A549 (cell line): Measurements from ENCODE around the gene MGAT3. TPM values are rescaled to one million over a fixed set of nuclear protein-coding genes. Genes with fewer than 3 reads are reported as not detected.

Experiments used
- ATAC-seq, 2 experiments: fragments of 200-7000 bp in 1 of 2; fragments of >200 bp in 1 of 2; cut with Nextera tagmentation in 1 of 2; cut with Tn5 transposase in 1 of 2; 3 replicates each; pipeline versions ENCODE4 v1.8.0 to v1.9.1; 2018 to 2020; ENCODE audit warnings: mild to moderate bottlenecking in 1 of 2, moderate library complexity in 1 of 2
- CTCF ChIA-PET: fragments of 300-600 bp; sonication (Branson Sonifier 250); formaldehyde crosslinking; extraction: SDS; loops from one replicate; lab custom pipeline; 2021; ENCODE audit warnings: antibody characterized with exemption, inconsistent platforms; lab: Yijun Ruan, JAX
- POLR2A ChIA-PET: fragments of 350-600 bp; formaldehyde crosslinking; extraction: SDS; loops from one replicate; lab custom pipeline; 2021; ENCODE audit warnings: antibody characterized with exemption, inconsistent platforms; lab: Yijun Ruan, JAX
- DNase-seq, 2 experiments: peaks; one replicate each; pipeline versions ENCODE4 v3.0.0 to v3.0.0-alpha.2; 2011 to 2016; ENCODE audit warnings: low read depth in 1 of 2, low spot score in 1 of 2
- FAIRE-seq: peaks from 2 replicates; lab custom pipeline; 2011; peaks lifted over from hg19 to GRCh38; lab: Jason Lieb, UNC
- H3K27ac ChIP-seq, 2 experiments: fragments of >200 bp; sonication (Bioruptor Twin); formaldehyde crosslinking; 3 replicates each; pipeline ENCODE4 v1.5.1; 2016 to 2017
- H3K4me1 ChIP-seq: fragments of >200 bp; sonication (Bioruptor Twin); formaldehyde crosslinking; 3 replicates; pipeline ENCODE4 v1.6.1; 2016
- H3K4me2 ChIP-seq: fragments of >200 bp; sonication (Bioruptor Twin); formaldehyde crosslinking; 3 replicates; pipeline ENCODE4 v1.6.1; 2016
- H3K4me3 ChIP-seq: fragments of >200 bp; sonication (Bioruptor Twin); formaldehyde crosslinking; 3 replicates; pipeline ENCODE4 v1.5.1; 2016
- H3K9me3 ChIP-seq: fragments of >200 bp; sonication (Bioruptor Twin); formaldehyde crosslinking; 3 replicates; pipeline ENCODE4 v1.6.1; 2016
- BHLHE40 ChIP-seq: IDR thresholded peaks from 2 replicates; pipeline ENCODE4 v1.6.1; 2012; ENCODE audit warnings: low read depth, low read length, inconsistent platforms
- CBX8 ChIP-seq: fragments of 200-600 bp; sonication (generic); IDR thresholded peaks from 2 replicates; pipeline ENCODE4 v1.6.1; 2016
- CEBPB ChIP-seq, 2 experiments: fragments of >200 bp in 1 of 2; sonication (Bioruptor Twin) in 1 of 2; formaldehyde crosslinking in 1 of 2; IDR thresholded peaks; 2 replicates each; pipeline ENCODE4 v1.6.1; 2012 to 2016
- CHD2 ChIP-seq: fragments of 150-350 bp; IDR thresholded peaks from 2 replicates; pipeline ENCODE4 v1.6.1; 2014; ENCODE audit warnings: low read length; ENCODE audit not compliant: partially characterized antibody
- EHF ChIP-seq: fragments of 250-450 bp; sonication (Bioruptor Pico); IDR thresholded peaks from 2 replicates; pipeline ENCODE4 v1.5.0; 2020; ENCODE audit warnings: mild to moderate bottlenecking
- ELK1 ChIP-seq: fragments of 150-350 bp; IDR thresholded peaks from 2 replicates; pipeline ENCODE4 v1.6.1; 2014; ENCODE audit warnings: low read depth, mild to moderate bottlenecking, low read length
- EP300 ChIP-seq, 2 experiments: fragments of >200 bp; sonication (Bioruptor Twin); formaldehyde crosslinking; IDR thresholded peaks; 2 replicates in 1 of 2; 3 replicates in 1 of 2; pipeline ENCODE4 v1.6.1; 2016 to 2017
- ESRRA ChIP-seq: fragments of 150-350 bp; IDR thresholded peaks from 2 replicates; pipeline ENCODE4 v1.6.1; 2014; ENCODE audit warnings: mild to moderate bottlenecking, low read length, borderline replicate concordance
- HDAC2 ChIP-seq: fragments of 200-600 bp; sonication (generic); IDR thresholded peaks from 2 replicates; pipeline ENCODE4 v1.6.1; 2016
- HMGXB4 ChIP-seq: fragments of 250-450 bp; sonication (Bioruptor Pico); IDR thresholded peaks from 2 replicates; pipeline ENCODE4 v1.5.0; 2021; ENCODE audit warnings: mild to moderate bottlenecking, moderate library complexity, borderline replicate concordance
- HOXA7 ChIP-seq: fragments of 250-450 bp; sonication (Bioruptor Pico); IDR thresholded peaks from 2 replicates; pipeline ENCODE4 v1.5.0; 2020; ENCODE audit warnings: mild to moderate bottlenecking, moderate library complexity
- HOXB5 ChIP-seq: fragments of 250-450 bp; sonication (Bioruptor Pico); IDR thresholded peaks from 2 replicates; pipeline ENCODE4 v1.5.0; 2020; ENCODE audit warnings: mild to moderate bottlenecking, moderate library complexity
- JUN ChIP-seq, 2 experiments: fragments of >200 bp; sonication (Bioruptor Twin); formaldehyde crosslinking; IDR thresholded peaks; 2 replicates in 1 of 2; 3 replicates in 1 of 2; pipeline ENCODE4 v1.6.1; 2016 to 2017
- JUNB ChIP-seq: fragments of >200 bp; sonication (Bioruptor Twin); formaldehyde crosslinking; IDR thresholded peaks from 2 replicates; pipeline ENCODE4 v1.6.1; 2016
- KDM1A ChIP-seq: fragments of 200-600 bp; sonication (generic); IDR thresholded peaks from 2 replicates; pipeline ENCODE4 v1.6.1; 2016; ENCODE audit warnings: low read depth, mild to moderate bottlenecking
- MAFK ChIP-seq: fragments of 450-650 bp; IDR thresholded peaks from 2 replicates; pipeline ENCODE4 v1.6.1; 2014; ENCODE audit not compliant: partially characterized antibody
- MAZ ChIP-seq: fragments of 150-350 bp; IDR thresholded peaks from 2 replicates; pipeline ENCODE4 v1.6.1; 2014; ENCODE audit warnings: antibody characterized with exemption, low read depth, low read length, borderline replicate concordance
- NPAS2 ChIP-seq: fragments of 250-450 bp; sonication (Bioruptor Pico); IDR thresholded peaks from 2 replicates; pipeline ENCODE4 v1.8.0; 2022; ENCODE audit warnings: mild to moderate bottlenecking, moderate library complexity, borderline replicate concordance
- POLR2A ChIP-seq: IDR thresholded peaks from 2 replicates; pipeline ENCODE4 v1.6.1; 2012; ENCODE audit warnings: mild to moderate bottlenecking, low read length
- RAD21 ChIP-seq, 2 experiments: fragments of >200 bp in 1 of 2; sonication (Bioruptor Twin) in 1 of 2; formaldehyde crosslinking in 1 of 2; IDR thresholded peaks in 1 of 2; conservative IDR thresholded peaks in 1 of 2; 2 replicates in 1 of 2; 3 replicates in 1 of 2; pipeline ENCODE4 v1.6.1; 2012 to 2018; ENCODE audit warnings: inconsistent platforms in 1 of 2
- RARB ChIP-seq: fragments of 250-450 bp; sonication (Bioruptor Pico); IDR thresholded peaks from 2 replicates; pipeline ENCODE4 v1.8.0; 2021; ENCODE audit warnings: mild to moderate bottlenecking, moderate library complexity
- RCOR1 ChIP-seq: fragments of 150-350 bp; IDR thresholded peaks from 2 replicates; pipeline ENCODE4 v1.6.1; 2014; ENCODE audit warnings: antibody characterized with exemption, low read length, low read depth
- RFX5 ChIP-seq: fragments of 450-650 bp; IDR thresholded peaks from 2 replicates; pipeline ENCODE4 v1.7.1; 2014; ENCODE audit warnings: antibody characterized with exemption, mild to moderate bottlenecking, moderate library complexity
- RNF2 ChIP-seq: fragments of 200-600 bp; sonication (generic); IDR thresholded peaks from 2 replicates; pipeline ENCODE4 v1.6.1; 2016; ENCODE audit warnings: low read depth, mild to moderate bottlenecking, antibody characterized with exemption, moderate library complexity, borderline replicate concordance
- SREBF2 ChIP-seq: fragments of 450-650 bp; IDR thresholded peaks from 2 replicates; pipeline ENCODE4 v1.6.1; 2014; ENCODE audit warnings: mild to moderate bottlenecking, moderate library complexity
- WGBS: methylation state at CpG from one replicate; pipeline ENCODE4 v1.1.6; 2017; ENCODE audit errors: missing lambda C conversion rate; 5-methylcytosine and 5-hydroxymethylcytosine counted together
- polyA minus RNA-seq: library from RNA; depleted of rRNA, polyadenylated mRNA; stranded (reverse); fragments of >200 nt; gene quantifications from 2 replicates; pipeline ENCODE4 v1.2.3, GENCODE V29; 2011; rRNA and poly(A)+ RNA removed
- polyA plus RNA-seq, 4 experiments: library from polyadenylated mRNA; depleted of rRNA in 3 of 4; stranded (reverse); fragments of >200 nt; fragmentation: RNase III in 1 of 4; extraction: RNeasy Plus Mini Kit Qiagen cat#74134 plus additional on column Dnase treatment in 1 of 4; gene quantifications; 2 replicates in 3 of 4; 3 replicates in 1 of 4; pipeline ENCODE4 v1.2.3, GENCODE V29; 2011 to 2017
- TF ChIP-seq, protein P1 (sequence below): fragments of >200 bp; sonication (Bioruptor Twin); formaldehyde crosslinking; IDR thresholded peaks from 2 replicates; pipeline ENCODE4 v1.6.1; 2016
- TF ChIP-seq, protein P2 (sequence below): fragments of 450-650 bp; IDR thresholded peaks from 2 replicates; pipeline ENCODE4 v1.6.1; 2014; ENCODE audit warnings: antibody characterized with exemption
- TF ChIP-seq, protein P3 (sequence below): fragments of 250-450 bp; sonication (Bioruptor Pico); IDR thresholded peaks from 2 replicates; pipeline ENCODE4 v1.5.0; 2020; ENCODE audit warnings: low read depth, mild to moderate bottlenecking, moderate library complexity

MGAT3 gene, protein sequence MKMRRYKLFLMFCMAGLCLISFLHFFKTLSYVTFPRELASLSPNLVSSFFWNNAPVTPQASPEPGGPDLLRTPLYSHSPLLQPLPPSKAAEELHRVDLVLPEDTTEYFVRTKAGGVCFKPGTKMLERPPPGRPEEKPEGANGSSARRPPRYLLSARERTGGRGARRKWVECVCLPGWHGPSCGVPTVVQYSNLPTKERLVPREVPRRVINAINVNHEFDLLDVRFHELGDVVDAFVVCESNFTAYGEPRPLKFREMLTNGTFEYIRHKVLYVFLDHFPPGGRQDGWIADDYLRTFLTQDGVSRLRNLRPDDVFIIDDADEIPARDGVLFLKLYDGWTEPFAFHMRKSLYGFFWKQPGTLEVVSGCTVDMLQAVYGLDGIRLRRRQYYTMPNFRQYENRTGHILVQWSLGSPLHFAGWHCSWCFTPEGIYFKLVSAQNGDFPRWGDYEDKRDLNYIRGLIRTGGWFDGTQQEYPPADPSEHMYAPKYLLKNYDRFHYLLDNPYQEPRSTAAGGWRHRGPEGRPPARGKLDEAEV
- polyA plus RNA-seq (2011; rRNA removed) (0.62 and 0.65 TPM in 2 replicates), polyA plus RNA-seq (2017; fragmentation: RNase III; extraction: RNeasy Plus Mini Kit Qiagen cat#74134 plus additional on column Dnase treatment) (0.64 to 0.84 TPM (median 0.70 TPM) in 3 replicates), polyA minus RNA-seq (0.58 and 0.70 TPM in 2 replicates)
- 0.63 and 1.1 TPM in 2 replicates for polyA plus RNA-seq (2012; cell fraction: cytosol; rRNA removed)
- polyA plus RNA-seq (2012; cell fraction: nucleus; rRNA removed): 0.95 and 0.98 TPM in 2 replicates

- 91% methylated on average over 35 of the region's 80 CpGs for WGBS
- ATAC-seq: no peak
- peaks cover 6% of the 10 kb centered on the region; the same call in 1 of the 3 replicates for H3K4me1 ChIP-seq
- H3K27ac ChIP-seq: peak within 1 kb of the TSS; percentile 67 to 91
- H3K4me2 ChIP-seq: peak within 1 kb of the TSS; percentile 96
- TF ChIP-seq KDM1A (no peak), EP300 (IDR thresholded peaks at IDR 0.05) (no peak), POLR2A (no peak), HMGXB4 (no peak), HDAC2 (no peak), CHD2 (no peak), HOXB5 (CRISPR knock-in tag) (no peak), CEBPB (IDR thresholded peaks at IDR 0.05) (no peak), RAD21 (conservative IDR thresholded peaks at IDR 0.05 in 1 of 2, IDR thresholded peaks at IDR 0.05 in 1 of 2) (no peak), MAFK (no peak), RARB (CRISPR knock-in tag) (no peak), JUNB (no peak)
- TF ChIP-seq, protein P1, sequence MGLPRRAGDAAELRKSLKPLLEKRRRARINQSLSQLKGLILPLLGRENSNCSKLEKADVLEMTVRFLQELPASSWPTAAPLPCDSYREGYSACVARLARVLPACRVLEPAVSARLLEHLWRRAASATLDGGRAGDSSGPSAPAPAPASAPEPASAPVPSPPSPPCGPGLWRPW: no peak
- TF ChIP-seq, protein P2, sequence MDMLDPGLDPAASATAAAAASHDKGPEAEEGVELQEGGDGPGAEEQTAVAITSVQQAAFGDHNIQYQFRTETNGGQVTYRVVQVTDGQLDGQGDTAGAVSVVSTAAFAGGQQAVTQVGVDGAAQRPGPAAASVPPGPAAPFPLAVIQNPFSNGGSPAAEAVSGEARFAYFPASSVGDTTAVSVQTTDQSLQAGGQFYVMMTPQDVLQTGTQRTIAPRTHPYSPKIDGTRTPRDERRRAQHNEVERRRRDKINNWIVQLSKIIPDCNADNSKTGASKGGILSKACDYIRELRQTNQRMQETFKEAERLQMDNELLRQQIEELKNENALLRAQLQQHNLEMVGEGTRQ: no peak
- TF ChIP-seq, all 56 proteins: peak for 0
- POLR2A ChIA-PET: no interaction called here
- DNase-seq (peak in 1 of 2 experiments; percentile 18), FAIRE-seq (no peak)
- Histone ChIP-seq H3K9me3 (no peaks in the 10 kb centered on the region), H3K4me3 (peak within 1 kb of the TSS; percentile 62)
- CTCF ChIA-PET: no interaction called here
Observed at GRCh38 chr22:39456522-39457197, at the start of gene MGAT3. Gene MGAT3, plus strand, starts transcription at chr22:39457012. Its CDS starts 30,336 bp downstream, at chr22:39487348.

- FAIRE-seq (no peak), ATAC-seq (no peak), DNase-seq (no peak)
- H3K4me3 ChIP-seq: no peak overlapping the region
- no peaks in the 10 kb centered on the region for H3K4me1 ChIP-seq
- no peak overlapping the region for H3K27ac ChIP-seq
- no peak overlapping the region for H3K4me2 ChIP-seq
- no peaks in the 10 kb centered on the region for H3K9me3 ChIP-seq
- TF ChIP-seq EHF (CRISPR knock-in tag) (no peak), HOXA7 (CRISPR knock-in tag) (no peak), BHLHE40 (no peak), EP300 (IDR thresholded peaks at IDR 0.05) (no peak), CHD2 (no peak), SREBF2 (no peak), RFX5 (no peak), RCOR1 (no peak), NPAS2 (CRISPR knock-in tag) (no peak), CBX8 (no peak), POLR2A (no peak), ELK1 (no peak), RAD21 (conservative IDR thresholded peaks at IDR 0.05 in 1 of 2, IDR thresholded peaks at IDR 0.05 in 1 of 2) (no peak), MAZ (no peak), ESRRA (no peak), RNF2 (no peak), JUN (IDR thresholded peaks at IDR 0.05) (no peak)
- TF ChIP-seq, protein P3, sequence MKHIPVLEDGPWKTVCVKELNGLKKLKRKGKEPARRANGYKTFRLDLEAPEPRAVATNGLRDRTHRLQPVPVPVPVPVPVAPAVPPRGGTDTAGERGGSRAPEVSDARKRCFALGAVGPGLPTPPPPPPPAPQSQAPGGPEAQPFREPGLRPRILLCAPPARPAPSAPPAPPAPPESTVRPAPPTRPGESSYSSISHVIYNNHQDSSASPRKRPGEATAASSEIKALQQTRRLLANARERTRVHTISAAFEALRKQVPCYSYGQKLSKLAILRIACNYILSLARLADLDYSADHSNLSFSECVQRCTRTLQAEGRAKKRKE: no peak
- POLR2A ChIA-PET: no interaction called here
- 88% methylated on average over 11 of the region's 11 CpGs for WGBS
- CTCF ChIA-PET: no interaction called here
Observed at GRCh38 chr22:39408173-39408572, 48.6 kb upstream of the MGAT3 start.
